Nephron progenitor cell (in vitro differentiated cells): ENCODE measurements around the gene EDIL3.
A peak's percentile ranks its signal among the peaks of the same experiment; 100 is the strongest.

ENCODE experiments used
- DNase-seq: peaks from one replicate; pipeline ENCODE4 v3.0.0; 2021
- H3K27ac Mint-ChIP-seq: 2 replicates; pipeline ENCODE4 v1.8.0; 2021; ENCODE audit warnings: mild to moderate bottlenecking, moderate library complexity, mixed read lengths
- H3K27me3 Mint-ChIP-seq: 2 replicates; pipeline ENCODE4 v1.8.0; 2021; ENCODE audit warnings: mild to moderate bottlenecking, low read depth, mixed read lengths; ENCODE audit not compliant: poor library complexity
- H3K36me3 Mint-ChIP-seq: 2 replicates; pipeline ENCODE4 v1.8.0; 2021; ENCODE audit warnings: low read depth, mixed read lengths
- H3K4me1 Mint-ChIP-seq: 2 replicates; pipeline ENCODE4 v1.8.0; 2021; ENCODE audit warnings: mixed read lengths
- H3K4me3 Mint-ChIP-seq: 2 replicates; pipeline ENCODE4 v1.8.0; 2021; ENCODE audit warnings: mild to moderate bottlenecking, moderate library complexity, mixed read lengths
- H3K9me3 Mint-ChIP-seq: 2 replicates; pipeline ENCODE4 v1.8.0; 2021; ENCODE audit warnings: mild to moderate bottlenecking, moderate library complexity, mixed read lengths
- CTCF ChIP-seq: fragments of 200-600 bp; sonication (generic); IDR thresholded peaks from 2 replicates; pipeline ENCODE4 v1.5.0; 2021; ENCODE audit warnings: antibody characterized with exemption

The EDIL3 gene

GRCh38 chr5:83973925-83974815, 410.5 kb downstream of the EDIL3 start:
- Mint-ChIP-seq H3K27me3 (no peaks in the 10 kb centered on the region), H3K4me3 (peak overlapping the region; percentile 62), H3K36me3 (no peaks in the 10 kb centered on the region), H3K9me3 (no peaks in the 10 kb centered on the region), H3K27ac (peak overlapping the region; percentile 91), H3K4me1 (peaks cover 25% of the 10 kb centered on the region)
- DNase-seq: no peak
- TF ChIP-seq CTCF: no peak

GRCh38 chr5:83972909-83973308, 411.8 kb downstream of the EDIL3 start:
- Mint-ChIP-seq H3K4me3 (no peak overlapping the region), H3K36me3 (no peaks in the 10 kb centered on the region), H3K27ac (peak overlapping the region; percentile 32), H3K4me1 (peaks cover 25% of the 10 kb centered on the region), H3K27me3 (no peaks in the 10 kb centered on the region), H3K9me3 (no peaks in the 10 kb centered on the region)
- no peak for TF ChIP-seq CTCF
- DNase-seq: no peak

GRCh38 chr5:83972236-83972635, 412.4 kb downstream of the EDIL3 start:
- Mint-ChIP-seq H3K4me1 (peaks cover 25% of the 10 kb centered on the region), H3K27me3 (no peaks in the 10 kb centered on the region), H3K4me3 (no peak overlapping the region), H3K36me3 (no peaks in the 10 kb centered on the region), H3K9me3 (no peaks in the 10 kb centered on the region), H3K27ac (peak overlapping the region; percentile 26)
- no peak for TF ChIP-seq CTCF
- DNase-seq: peak; percentile 3

GRCh38 chr5:83967417-83967816, 417.3 kb downstream of the EDIL3 start:
- Mint-ChIP-seq H3K27ac (no peak overlapping the region), H3K27me3 (no peaks in the 10 kb centered on the region)
- TF ChIP-seq CTCF: no peak

GRCh38 chr5:83965441-83965840, 419.2 kb downstream of the EDIL3 start:
- Mint-ChIP-seq H3K9me3 (no peaks in the 10 kb centered on the region), H3K36me3 (no peaks in the 10 kb centered on the region), H3K4me1 (peaks cover 15% of the 10 kb centered on the region), H3K4me3 (no peak overlapping the region), H3K27ac (peak overlapping the region; percentile 93), H3K27me3 (no peaks in the 10 kb centered on the region)
- no peak for TF ChIP-seq CTCF
- DNase-seq: no peak

More at GRCh38 chr5:83967417-83967816, 417.3 kb downstream of the EDIL3 start:
- Mint-ChIP-seq H3K36me3 (no peaks in the 10 kb centered on the region), H3K4me1 (peaks cover 22% of the 10 kb centered on the region), H3K9me3 (no peaks in the 10 kb centered on the region), H3K4me3 (no peak overlapping the region)
- DNase-seq: no peak

- no peak for TF ChIP-seq CTCF
- Mint-ChIP-seq H3K27ac (no peak overlapping the region), H3K4me3 (no peak overlapping the region), H3K9me3 (no peaks in the 10 kb centered on the region), H3K36me3 (no peaks in the 10 kb centered on the region), H3K27me3 (no peaks in the 10 kb centered on the region), H3K4me1 (peaks cover 15% of the 10 kb centered on the region)
- no peak for DNase-seq
Measured at GRCh38 chr5:83964271-83964670, 420.4 kb downstream of the EDIL3 start.
